ENCODE measurements around the gene ATP10B.

DNA sequence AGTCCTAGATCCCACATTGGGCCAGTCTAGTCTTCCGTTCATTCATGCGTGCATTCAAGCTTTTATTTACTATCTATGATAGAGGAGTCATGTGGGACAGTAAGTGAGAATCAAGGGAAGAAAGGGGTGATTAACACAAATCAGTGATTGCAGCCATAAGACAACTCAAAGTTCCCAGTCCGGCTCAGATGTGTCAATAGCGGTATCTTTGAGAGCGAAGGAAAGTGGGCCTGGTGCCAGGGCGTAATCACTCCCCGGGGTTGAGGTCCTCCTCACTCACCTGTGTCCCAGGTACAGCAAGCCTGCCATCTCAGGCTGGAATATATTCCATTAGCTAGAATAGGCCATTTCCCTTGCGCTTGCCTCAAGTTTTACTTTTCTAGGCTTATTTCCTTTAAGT lies 196.3 kb downstream of the ATP10B start:
- TF ChIP-seq, protein P1, sequence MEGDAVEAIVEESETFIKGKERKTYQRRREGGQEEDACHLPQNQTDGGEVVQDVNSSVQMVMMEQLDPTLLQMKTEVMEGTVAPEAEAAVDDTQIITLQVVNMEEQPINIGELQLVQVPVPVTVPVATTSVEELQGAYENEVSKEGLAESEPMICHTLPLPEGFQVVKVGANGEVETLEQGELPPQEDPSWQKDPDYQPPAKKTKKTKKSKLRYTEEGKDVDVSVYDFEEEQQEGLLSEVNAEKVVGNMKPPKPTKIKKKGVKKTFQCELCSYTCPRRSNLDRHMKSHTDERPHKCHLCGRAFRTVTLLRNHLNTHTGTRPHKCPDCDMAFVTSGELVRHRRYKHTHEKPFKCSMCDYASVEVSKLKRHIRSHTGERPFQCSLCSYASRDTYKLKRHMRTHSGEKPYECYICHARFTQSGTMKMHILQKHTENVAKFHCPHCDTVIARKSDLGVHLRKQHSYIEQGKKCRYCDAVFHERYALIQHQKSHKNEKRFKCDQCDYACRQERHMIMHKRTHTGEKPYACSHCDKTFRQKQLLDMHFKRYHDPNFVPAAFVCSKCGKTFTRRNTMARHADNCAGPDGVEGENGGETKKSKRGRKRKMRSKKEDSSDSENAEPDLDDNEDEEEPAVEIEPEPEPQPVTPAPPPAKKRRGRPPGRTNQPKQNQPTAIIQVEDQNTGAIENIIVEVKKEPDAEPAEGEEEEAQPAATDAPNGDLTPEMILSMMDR (IDR thresholded peaks at IDR 0.05) = no peak
- TF ChIP-seq, protein P2, sequence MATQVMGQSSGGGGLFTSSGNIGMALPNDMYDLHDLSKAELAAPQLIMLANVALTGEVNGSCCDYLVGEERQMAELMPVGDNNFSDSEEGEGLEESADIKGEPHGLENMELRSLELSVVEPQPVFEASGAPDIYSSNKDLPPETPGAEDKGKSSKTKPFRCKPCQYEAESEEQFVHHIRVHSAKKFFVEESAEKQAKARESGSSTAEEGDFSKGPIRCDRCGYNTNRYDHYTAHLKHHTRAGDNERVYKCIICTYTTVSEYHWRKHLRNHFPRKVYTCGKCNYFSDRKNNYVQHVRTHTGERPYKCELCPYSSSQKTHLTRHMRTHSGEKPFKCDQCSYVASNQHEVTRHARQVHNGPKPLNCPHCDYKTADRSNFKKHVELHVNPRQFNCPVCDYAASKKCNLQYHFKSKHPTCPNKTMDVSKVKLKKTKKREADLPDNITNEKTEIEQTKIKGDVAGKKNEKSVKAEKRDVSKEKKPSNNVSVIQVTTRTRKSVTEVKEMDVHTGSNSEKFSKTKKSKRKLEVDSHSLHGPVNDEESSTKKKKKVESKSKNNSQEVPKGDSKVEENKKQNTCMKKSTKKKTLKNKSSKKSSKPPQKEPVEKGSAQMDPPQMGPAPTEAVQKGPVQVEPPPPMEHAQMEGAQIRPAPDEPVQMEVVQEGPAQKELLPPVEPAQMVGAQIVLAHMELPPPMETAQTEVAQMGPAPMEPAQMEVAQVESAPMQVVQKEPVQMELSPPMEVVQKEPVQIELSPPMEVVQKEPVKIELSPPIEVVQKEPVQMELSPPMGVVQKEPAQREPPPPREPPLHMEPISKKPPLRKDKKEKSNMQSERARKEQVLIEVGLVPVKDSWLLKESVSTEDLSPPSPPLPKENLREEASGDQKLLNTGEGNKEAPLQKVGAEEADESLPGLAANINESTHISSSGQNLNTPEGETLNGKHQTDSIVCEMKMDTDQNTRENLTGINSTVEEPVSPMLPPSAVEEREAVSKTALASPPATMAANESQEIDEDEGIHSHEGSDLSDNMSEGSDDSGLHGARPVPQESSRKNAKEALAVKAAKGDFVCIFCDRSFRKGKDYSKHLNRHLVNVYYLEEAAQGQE (IDR thresholded peaks at IDR 0.05; ENCODE audit: insufficient read depth in 1 of 2, low read depth in 2 of 2, low read length in 1 of 2) = no peak
- TF ChIP-seq TCF7L2 (IDR thresholded peaks at IDR 0.05; ENCODE audit: low read depth, low read length) (no peak), SIN3A (IDR thresholded peaks at IDR 0.05; ENCODE audit: borderline replicate concordance, insufficient read depth, low read depth, low read length) (no peak), POLR2AphosphoS5 (IDR thresholded peaks at IDR 0.05; ENCODE audit: low read depth, low read length) (no peak)
